GM18499 (cell line): ENCODE measurements around the gene ARHGAP1.

ENCODE experiments used
- ATAC-seq: cut with Tn5 transposase; IDR thresholded peaks from one replicate; pipeline ENCODE4 v1.9.1; 2021; ENCODE audit warnings: moderate number of reproducible peaks; ENCODE audit not compliant: insufficient read depth, unreplicated experiment

The ARHGAP1 gene

DNA sequence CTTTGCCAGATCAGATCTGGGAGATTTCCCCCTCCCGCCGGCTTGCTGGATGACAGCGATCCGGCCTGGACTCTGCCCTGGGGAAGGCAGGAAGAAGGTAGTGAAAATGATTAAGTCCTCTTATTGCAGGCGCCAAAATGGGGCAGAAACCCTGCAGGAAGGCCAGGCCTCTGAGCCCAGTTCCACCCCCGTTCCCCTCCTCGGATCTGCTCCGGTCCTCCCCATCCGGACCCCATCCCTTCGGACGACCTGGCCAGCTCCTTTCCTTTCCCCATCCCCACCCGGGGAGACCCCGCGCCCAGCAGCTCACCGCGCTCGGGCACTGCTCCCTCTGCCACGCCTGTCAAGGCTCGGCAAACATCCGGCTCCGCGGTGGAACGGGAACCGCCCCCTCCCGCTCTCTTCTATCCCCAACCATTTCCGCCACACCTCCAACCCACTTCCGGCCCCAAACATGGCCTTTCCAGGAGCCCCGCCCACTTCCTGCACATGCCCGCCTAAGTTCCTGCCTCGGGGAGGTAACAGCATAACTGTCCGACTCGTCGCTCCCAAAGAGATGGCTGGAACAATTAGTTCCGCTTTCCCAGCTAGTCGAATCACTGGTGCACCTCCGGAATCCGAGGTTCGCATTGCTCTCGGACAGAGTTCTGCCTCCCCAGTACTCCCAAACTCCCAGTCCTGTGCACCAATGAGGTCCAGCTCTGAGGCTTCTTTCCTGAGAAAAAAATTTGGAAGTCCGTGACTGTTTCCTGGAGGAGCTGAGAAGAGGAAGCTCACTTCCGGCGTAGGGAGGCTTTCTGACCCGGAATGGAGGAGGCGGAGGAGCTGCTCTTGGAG is at the start of gene ARHGAP1, which contains the start of gene ZNF408:
ARHGAP1 (minus strand) TSS at position 379 of the 837 bp plus-strand sequence. CDS start 4,512 bp downstream, outside the sequence.
ZNF408 (plus strand) TSS at position 791 of the 837 bp plus-strand sequence; CDS start at position 808, 17 bp downstream.
- ATAC-seq = peak; percentile 47

DNA sequence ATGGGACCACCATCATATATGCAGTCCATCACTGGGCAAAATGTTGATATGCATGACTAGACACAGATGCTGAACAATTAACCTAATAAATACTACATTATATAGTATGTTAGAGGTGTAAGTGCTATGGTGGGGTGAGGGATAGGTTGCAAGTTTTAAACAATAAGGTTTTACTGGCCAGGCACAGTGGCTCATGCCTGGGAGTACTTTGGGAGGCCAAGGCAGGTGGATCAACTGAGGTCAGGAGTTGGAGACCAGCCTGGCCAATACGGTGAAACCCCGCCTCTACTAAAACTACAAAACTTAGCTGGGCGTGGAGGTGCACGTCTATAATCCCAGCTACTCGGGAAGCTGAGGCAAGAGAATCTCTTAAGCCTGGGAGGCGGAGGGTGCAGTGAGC is 46.7 kb upstream of the ARHGAP1 start:
- ATAC-seq = no peak

DNA sequence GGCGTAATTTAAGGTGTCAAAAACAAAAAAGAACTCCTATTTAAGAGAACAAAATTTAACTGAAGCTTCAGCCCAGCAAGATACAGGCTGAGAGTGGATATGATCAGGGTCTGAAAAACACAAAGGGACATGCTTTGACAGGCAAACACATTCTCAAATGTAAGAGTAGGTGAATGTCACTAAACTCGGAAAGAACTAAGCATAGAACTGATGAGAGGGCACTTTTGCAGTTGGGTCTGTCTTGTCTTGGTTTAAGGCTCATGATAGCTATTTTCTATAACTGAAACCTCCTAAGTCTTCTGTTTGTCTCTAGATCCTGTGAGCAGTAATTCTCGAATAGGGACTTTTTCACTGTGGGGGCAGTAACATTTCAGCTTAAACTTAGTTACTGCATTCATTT is 45.6 kb upstream of the ARHGAP1 start:
- no peak for ATAC-seq

DNA sequence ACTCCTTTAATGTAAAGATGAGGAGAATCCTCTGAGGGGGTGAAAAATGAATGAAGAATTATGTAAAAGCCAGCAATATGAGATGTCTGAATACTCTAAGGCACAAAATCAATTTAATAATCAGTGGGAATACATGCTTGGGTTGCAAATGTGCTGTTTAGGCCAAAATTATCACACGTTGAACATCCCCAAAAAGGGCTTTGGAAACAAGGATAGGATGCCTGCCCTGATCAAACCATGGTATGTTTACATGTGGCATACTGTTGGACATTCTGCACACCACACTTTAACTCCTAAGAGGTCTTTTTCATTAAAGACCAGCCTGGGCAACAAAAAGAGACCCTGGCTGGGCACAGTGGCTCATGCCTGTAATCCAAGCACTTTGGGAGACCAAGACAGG is 44.9 kb upstream of the ARHGAP1 start:
- no peak for ATAC-seq

DNA sequence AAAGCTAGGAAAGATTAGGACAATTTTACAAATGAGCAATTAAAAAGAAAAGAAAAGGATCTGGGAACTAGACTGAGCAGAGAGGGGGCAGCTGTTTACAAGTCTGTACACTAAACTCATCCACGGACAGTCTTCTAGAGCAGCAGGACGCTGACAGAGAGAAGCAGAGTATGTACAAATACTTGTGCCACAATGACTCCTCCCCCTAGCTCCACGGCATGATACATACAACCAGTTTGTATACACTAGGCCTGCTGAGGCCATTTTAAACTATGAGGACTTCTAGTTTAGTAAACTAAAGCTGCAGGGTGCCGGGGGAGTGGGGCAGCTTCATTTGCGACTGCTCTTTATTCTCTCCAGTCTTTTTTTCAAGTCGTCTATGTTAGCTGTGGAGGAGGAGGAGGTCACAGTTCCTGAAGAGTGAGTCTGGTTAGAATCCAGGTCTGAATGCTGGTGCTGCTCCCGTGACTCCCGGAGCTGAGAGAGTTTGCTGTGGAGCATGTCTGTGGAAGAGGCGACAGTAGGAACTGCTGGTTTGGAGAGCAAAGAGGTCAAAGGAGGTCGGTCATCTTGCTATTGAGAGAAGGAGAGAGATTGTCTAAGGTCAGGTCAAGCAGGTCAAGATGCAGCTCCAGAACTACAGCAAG is 43.4 kb upstream of the ARHGAP1 start:
- no peak for ATAC-seq

DNA sequence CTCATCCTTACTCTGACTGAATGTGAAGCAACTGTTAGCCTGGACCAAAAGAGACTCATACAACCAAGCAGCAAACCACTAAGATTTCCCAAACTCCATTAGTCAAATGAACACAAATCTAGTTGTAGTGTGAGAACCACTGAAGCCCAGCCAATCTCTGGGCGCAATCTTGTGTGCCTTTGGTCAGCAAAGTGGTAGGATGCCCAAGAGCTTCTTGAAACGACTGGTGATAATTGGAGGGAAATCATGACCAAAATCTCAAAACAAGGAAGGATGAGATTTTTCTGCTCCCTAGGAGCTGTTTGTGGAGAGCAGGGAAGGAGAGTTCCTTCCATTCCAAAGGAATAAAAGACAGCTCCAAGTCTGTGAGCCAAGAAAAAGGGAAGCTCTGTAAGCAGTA is 42.6 kb upstream of the ARHGAP1 start:
- no peak for ATAC-seq

DNA sequence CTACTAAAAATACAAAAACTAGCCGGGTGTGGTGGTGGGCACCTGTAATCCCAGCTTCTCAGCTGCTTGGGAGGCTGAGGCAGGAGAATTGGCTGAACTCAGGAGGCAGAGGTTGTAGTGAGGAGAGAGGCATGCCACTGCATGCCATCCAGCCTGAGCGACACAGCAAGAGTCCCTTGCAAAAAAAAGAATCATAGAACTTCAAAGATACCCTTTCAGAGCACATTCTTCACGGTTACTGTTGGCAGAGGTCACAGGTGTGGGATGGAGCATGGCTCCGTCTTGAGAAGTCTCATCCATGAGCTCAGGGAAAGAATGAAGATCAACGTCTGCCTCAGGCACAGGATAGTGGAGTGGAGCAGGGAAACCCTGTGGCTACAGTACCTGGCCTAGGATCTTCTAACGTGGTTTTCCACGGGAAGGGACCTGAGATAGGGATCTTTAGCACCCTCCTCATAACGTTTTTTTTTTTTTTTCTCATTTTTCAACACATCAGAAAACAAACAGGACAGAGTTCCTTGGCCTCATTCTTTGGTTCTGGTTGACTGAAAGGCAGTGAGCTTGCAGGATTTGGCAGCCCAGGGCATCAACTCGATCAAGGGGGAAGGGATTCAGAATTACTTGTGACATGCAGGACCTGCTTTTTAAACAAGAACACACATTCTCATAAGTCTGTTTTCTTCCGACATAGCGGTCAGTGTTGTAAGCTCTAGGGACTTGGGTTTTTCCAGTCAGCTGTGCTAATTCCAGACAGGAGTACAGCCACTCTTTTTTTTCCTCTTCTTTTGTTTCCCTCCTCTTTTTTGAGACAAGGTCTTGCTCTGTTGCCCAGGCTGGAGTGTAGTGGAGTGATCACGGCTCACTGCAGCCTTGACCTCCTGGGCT is 41.4 kb upstream of the ARHGAP1 start:
- ATAC-seq = no peak

DNA sequence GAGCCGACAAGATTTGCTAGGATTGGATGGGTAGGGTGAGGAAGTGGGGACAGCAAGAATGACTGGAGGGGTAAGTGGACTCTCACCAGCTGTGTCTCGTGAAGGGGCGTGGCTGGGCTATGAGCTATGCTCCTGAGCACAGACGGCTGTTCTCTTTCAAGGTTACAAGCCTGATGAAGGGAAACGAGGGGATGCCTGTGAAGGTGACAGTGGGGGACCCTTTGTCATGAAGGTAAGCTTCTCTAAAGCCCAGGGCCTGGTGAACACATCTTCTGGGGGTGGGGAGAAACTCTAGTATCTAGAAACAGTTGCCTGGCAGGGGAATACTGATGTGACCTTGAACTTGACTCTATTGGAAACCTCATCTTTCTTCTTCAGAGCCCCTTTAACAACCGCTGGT is 38.5 kb upstream of the ARHGAP1 start:
- ATAC-seq = no peak

DNA sequence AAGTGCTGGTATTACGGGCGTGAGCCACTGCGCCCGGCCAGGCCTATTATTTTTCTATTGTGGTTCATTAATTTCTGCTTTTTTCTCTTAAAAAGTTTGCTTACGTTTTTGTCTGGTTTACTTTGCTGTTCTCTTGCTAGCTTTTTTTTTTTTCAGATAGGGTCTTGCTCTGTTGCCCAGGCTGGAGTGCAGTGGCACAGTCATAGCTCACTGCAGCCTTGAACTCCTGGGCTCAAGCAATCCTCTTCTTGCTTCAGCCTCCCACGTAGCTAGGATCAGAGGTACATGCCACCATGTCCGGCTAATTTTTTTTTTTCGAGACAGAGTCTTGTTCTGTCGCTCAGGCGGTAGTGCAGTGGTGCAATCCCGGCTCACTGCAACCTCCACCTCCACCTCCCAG is 37.3 kb upstream of the ARHGAP1 start:
- ATAC-seq = no peak

DNA sequence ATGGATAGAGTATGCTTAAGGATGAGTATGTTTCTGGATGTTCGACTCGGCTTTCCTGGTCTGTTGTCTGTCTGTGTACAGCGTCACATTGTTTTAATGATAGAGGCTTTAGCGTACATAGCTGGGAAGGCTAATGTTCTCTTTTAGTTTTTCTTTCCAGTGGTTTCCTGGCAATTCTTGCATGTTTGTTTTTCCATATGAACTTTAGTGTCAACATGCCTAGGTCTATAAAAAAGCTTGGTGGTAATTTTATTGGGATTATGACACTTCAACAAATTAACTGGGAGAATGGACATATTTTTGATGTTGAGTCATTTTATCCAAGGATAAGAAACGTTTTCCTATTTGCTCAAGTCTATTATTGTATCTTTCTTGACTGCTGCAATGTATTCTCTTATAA is 36.2 kb upstream of the ARHGAP1 start:
- ATAC-seq = no peak

DNA sequence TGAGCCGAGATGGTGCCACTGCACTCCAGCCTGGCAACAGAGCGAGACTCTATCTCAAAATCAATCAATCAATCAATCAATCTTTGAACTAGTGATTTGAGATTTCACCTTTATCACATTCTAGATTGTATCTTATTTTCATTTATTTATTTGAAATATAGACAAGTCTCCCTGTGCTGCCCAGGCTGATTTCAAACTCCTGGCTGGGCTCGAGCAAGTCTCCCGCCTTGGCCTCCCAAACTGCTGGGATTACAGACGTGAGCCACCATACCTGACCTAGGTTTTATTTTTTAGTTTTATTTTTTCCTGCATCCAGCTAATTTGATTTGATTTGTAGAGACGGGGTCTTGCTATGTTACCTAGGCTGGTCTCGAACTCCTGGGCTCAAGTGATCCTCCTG is 35.7 kb upstream of the ARHGAP1 start:
- no peak for ATAC-seq

DNA sequence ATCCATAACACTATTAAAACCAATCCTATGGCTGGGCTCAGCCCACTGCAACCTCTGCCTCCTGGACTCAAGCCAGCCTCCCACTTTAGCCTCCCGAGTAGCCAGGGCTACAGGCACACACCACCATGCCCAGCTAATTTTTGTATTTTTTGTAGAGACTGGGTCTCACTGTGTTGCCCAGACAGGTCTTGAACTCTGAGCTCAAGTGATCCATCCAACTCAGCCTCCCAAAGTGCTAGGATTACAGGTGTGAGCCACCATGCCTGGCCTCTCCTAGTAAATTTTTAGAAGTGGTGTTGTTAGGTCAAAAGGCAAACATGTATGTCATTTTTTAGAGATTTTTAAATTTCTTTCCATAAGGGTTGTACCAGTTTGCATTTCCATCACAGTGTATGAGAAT is 32.8 kb upstream of the ARHGAP1 start:
- no peak for ATAC-seq

DNA sequence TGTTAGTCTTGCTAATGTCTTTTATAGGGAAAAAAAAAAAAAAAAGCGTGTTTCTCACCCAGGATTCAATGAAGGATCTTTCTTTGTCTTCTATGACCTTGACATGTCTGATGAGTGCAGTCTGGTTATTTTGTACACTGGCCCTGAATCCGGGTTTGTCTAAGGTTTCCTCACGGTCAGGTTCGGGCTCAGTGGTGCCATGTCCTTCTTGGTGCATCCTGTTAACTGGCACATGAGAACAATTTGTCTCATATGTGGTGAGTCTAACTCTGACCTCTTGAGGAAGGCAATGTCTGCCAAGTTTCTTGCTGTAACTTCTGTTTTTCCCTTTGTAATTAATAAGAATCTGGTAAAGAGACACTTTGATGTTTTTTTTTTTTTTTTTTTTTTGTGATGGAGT is 31.1 kb upstream of the ARHGAP1 start:
- no peak for ATAC-seq

DNA sequence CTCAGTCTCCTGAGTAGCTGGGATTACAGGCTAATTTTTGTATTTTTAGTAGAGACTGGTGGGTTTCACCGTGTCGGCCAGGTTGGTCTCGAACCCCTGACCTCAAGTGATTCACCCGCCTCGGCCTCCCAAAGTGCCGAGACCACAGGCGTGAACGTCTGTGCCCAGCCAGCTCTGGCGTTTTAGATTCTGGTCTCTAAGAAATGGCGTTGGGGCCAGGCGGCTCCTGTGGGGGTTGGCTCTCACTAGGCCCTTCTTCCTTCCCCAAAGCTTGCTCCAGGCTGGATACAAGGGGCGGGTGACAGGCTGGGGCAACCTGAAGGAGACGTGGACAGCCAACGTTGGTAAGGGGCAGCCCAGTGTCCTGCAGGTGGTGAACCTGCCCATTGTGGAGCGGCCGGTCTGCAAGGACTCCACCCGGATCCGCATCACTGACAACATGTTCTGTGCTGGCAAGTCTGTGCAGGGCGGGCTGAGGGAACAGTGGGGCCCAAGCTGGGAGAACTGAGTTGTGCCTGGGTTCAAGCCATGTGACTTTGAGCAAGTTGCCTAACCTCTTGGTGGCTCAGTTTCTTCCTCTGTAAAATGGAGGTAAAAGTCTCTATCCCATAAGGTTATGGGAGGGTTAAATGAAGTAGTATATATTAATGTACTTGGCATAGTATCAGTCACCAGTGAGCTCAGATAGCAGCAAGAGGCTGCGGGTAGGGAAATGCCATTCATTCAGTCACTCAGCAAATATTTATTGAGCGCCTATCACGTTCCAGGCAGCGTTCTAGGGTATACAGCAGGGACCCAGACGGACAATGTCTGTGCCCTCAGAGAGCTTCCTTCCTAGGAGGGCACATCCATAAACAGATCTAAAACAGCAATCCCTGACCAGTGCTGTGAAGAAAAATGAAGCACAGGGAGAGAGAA is 28.9 kb upstream of the ARHGAP1 start:
- no peak for ATAC-seq

DNA sequence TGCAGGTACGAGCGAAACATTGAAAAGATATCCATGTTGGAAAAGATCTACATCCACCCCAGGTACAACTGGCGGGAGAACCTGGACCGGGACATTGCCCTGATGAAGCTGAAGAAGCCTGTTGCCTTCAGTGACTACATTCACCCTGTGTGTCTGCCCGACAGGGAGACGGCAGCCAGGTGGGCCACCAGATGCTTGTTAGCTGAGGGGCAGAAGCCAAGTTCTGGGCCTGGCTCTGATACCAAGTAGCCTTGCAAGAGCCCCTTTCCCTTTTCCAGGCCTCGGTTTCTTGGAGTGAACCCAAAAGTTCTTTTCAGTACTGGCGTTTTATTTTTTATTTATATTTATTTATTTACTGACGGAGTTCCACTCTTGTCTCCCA is 28.2 kb upstream of the ARHGAP1 start:
- ATAC-seq = no peak

DNA sequence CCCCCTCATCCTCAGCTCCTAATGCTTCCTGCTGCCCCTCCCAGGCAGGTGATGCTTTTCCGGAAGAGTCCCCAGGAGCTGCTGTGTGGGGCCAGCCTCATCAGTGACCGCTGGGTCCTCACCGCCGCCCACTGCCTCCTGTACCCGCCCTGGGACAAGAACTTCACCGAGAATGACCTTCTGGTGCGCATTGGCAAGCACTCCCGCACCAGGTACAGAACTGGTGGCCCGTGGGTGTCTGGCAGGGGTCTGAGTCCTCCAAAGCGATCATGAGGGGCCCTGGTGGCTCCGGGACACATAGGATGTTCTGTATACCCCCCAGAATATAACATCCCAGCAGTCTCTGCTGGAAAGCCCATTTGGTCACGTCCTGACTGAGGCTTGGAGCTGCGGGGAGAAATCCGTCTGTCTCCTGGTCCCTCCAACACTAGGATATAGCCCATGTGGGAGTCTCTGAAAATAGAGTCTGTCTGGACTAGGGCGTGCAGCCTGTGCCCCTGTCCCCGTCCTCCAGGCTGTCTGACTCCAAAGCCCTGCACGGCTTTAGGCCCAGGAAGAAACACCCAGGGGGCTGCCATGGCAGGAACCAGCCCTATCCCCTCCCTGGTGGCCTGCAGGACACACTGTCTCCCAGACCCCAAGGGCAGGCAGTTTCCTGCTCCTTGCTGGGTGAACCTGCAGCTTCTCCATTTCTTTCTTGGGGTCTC is 27.7 kb upstream of the ARHGAP1 start:
- ATAC-seq = no peak

DNA sequence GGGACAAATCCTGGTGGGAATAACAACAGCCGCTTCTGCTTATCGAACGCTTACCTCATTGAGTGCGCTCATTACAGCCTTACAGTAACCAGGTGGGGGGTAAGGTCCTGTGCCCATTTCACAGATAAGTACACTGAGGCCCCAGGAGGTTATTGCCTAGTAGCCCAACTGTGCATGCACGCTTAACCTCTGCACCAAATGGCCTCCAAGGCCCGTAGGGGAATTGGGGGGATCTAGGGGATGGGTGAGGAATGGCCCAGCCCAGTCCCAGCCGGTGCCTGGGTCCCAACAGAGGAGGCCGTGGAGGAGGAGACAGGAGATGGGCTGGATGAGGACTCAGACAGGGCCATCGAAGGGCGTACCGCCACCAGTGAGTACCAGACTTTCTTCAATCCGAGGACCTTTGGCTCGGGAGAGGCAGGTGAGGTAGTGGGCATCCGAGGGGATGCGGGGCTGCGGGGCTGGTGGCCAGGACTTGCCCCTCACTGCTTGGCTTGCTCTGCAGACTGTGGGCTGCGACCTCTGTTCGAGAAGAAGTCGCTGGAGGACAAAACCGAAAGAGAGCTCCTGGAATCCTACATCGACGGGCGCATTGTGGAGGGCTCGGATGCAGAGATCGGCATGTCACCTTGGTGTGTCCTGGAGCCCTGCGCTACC is 25.9 kb upstream of the ARHGAP1 start:
- ATAC-seq = no peak

DNA sequence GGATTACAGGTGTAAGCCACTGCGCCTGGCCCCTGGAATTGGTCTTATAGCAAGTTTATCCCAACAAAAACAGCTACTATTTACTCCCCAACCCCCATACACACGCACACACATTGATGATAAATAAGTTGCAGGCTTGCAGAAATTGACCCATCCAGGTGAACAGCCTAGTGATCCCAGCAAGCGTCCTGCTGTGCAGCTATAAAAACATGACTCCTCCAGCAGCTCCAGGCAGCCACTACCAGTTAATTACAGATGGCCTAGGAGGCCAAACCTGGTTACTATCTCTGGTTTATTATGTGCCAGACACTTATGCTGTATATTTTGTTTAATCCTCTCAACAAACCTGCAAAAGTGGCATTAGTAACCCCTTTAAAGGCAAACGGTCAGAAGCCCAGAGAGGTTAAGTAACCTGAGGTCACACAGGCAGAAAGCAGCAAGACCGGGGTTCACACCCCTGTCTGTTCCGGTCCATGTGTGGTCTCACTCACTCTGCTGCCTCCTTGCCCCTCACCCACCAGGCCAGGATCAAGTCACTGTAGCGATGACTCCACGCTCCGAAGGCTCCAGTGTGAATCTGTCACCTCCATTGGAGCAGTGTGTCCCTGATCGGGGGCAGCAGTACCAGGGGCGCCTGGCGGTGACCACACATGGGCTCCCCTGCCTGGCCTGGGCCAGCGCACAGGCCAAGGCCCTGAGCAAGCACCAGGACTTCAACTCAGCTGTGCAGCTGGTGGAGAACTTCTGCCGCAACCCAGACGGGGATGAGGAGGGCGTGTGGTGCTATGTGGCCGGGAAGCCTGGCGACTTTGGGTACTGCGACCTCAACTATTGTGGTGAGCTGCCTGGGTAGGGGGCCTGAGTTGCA is 25.2 kb upstream of the ARHGAP1 start:
- ATAC-seq = no peak
